H1 (cell line): Measurements from ENCODE around the gene DAPK2. TPM values are rescaled to one million over a fixed set of nuclear protein-coding genes. Genes with fewer than 3 reads are reported as not detected.

Experiments
- CTCF ChIA-PET: fragments of 300-600 bp; sonication (Branson Sonifier 250); formaldehyde crosslinking; loops from one replicate; lab custom pipeline; 2021; ENCODE audit not compliant: partially characterized antibody; lab: Charles Lee
- POLR2A ChIA-PET: fragments of 300-600 bp; sonication (Branson Sonifier 250); formaldehyde crosslinking; loops from one replicate; lab custom pipeline; 2021; ENCODE audit warnings: inconsistent platforms; ENCODE audit not compliant: partially characterized antibody; lab: Charles Lee
- DNase-seq, 2 experiments: peaks; one replicate each; pipeline versions ENCODE4 v3.0.0 to v3.0.0-alpha.2; 2010 to 2022; ENCODE audit warnings: low spot score in 2 of 2, low read depth in 1 of 2, mixed read lengths in 1 of 2
- FAIRE-seq: peaks from 2 replicates; lab custom pipeline; 2011; peaks lifted over from hg19 to GRCh38; lab: Jason Lieb, UNC
- H2AFZ ChIP-seq: 2 replicates; pipeline ENCODE4 v1.8.1; 2012; ENCODE audit warnings: low read length, inconsistent platforms
- H2AK5ac ChIP-seq: 2 replicates; pipeline ENCODE4 v1.6.1; 2013; ENCODE audit warnings: low read depth, low read length
- H2BK120ac ChIP-seq: replicated peaks from 2 replicates; pipeline ENCODE3; 2013; ENCODE audit warnings: low read depth, low read length, inconsistent platforms
- H2BK12ac ChIP-seq: 2 replicates; pipeline ENCODE4 v1.6.1; 2013; ENCODE audit warnings: low read depth, low read length
- H2BK15ac ChIP-seq: 2 replicates; pipeline ENCODE4 v1.6.1; 2013; ENCODE audit warnings: low read length
- H2BK20ac ChIP-seq: 2 replicates; pipeline ENCODE4 v1.6.1; 2013; ENCODE audit warnings: low read length
- H2BK5ac ChIP-seq: 2 replicates; pipeline ENCODE4 v1.6.1; 2013; ENCODE audit warnings: low read depth, low read length
- H3K14ac ChIP-seq: 2 replicates; pipeline ENCODE4 v1.6.1; 2013; ENCODE audit warnings: inconsistent platforms; ENCODE audit not compliant: insufficient read length
- H3K18ac ChIP-seq: 2 replicates; pipeline ENCODE4 v1.6.1; 2013; ENCODE audit warnings: low read length; ENCODE audit errors: extremely low read depth
- H3K23ac ChIP-seq: 2 replicates; pipeline ENCODE4 v1.6.1; 2013; ENCODE audit warnings: inconsistent platforms; ENCODE audit not compliant: insufficient read length
- H3K23me2 ChIP-seq: 2 replicates; pipeline ENCODE4 v1.6.1; 2013; ENCODE audit warnings: low read depth, low read length
- H3K27ac ChIP-seq: 2 replicates; pipeline ENCODE4 v1.6.1; 2011; ENCODE audit warnings: low read depth, low read length, inconsistent platforms
- H3K27me3 ChIP-seq, 4 experiments: replicated peaks in 1 of 4; 1 replicate in 1 of 4; 2 replicates in 3 of 4; pipeline versions ENCODE4 v1.6.1 to v1.8.1; 2011 to 2013; ENCODE audit warnings: low read length in 3 of 4, mild to moderate bottlenecking in 3 of 4, inconsistent platforms in 2 of 4, mixed read lengths in 2 of 4, moderate library complexity in 1 of 4; ENCODE audit not compliant: control insufficient read depth in 3 of 4, insufficient read depth in 3 of 4; ENCODE audit errors: extremely low read depth in 1 of 4
- H3K36me3 ChIP-seq, 4 experiments: 2 replicates each; pipeline versions ENCODE4 v1.6.1 to v1.8.1; 2011 to 2013; ENCODE audit warnings: mild to moderate bottlenecking in 4 of 4, low read length in 3 of 4, moderate library complexity in 2 of 4, control low read depth in 1 of 4, inconsistent platforms in 1 of 4; ENCODE audit not compliant: insufficient read depth in 4 of 4, control insufficient read depth in 2 of 4
- H3K4ac ChIP-seq: replicated peaks from 2 replicates; pipeline ENCODE3; 2013; ENCODE audit warnings: low read length, low read depth, mixed read lengths, inconsistent platforms; ENCODE audit not compliant: insufficient read length
- H3K4me1 ChIP-seq, 4 experiments: replicated peaks in 1 of 4; 1 replicate in 1 of 4; 2 replicates in 3 of 4; pipeline versions ENCODE4 v1.6.1 to v1.8.1; 2011 to 2013; ENCODE audit warnings: low read length in 3 of 4, inconsistent platforms in 2 of 4, mixed read lengths in 1 of 4; ENCODE audit not compliant: insufficient read depth in 4 of 4, control insufficient read depth in 3 of 4
- H3K4me2 ChIP-seq, 2 experiments: 2 replicates each; pipeline versions ENCODE4 v1.6.1 to v1.8.1; 2011 to 2013; ENCODE audit warnings: low read depth in 2 of 2, low read length in 2 of 2, control low read depth in 1 of 2, inconsistent platforms in 1 of 2, mild to moderate bottlenecking in 1 of 2; ENCODE audit not compliant: insufficient read depth in 1 of 2
- H3K4me3 ChIP-seq, 4 experiments: fragments of 200-600, 300-600 bp in 1 of 4; sonication (generic), shearing (Covaris generic), sonication (Bioruptor Twin) in 1 of 4; 2 replicates each; pipeline versions ENCODE4 v1.5.1 to v1.8.1; 2011 to 2016; ENCODE audit warnings: low read length in 4 of 4, low read depth in 3 of 4, control low read depth in 2 of 4, inconsistent platforms in 2 of 4, mild to moderate bottlenecking in 2 of 4, mixed read lengths in 1 of 4, moderate library complexity in 1 of 4; ENCODE audit not compliant: insufficient read depth in 2 of 4; ENCODE audit errors: extremely low read depth in 1 of 4
- H3K56ac ChIP-seq: replicated peaks from 2 replicates; pipeline ENCODE3; 2013; ENCODE audit warnings: low read depth, mild to moderate bottlenecking, mixed read lengths, low read length, inconsistent platforms; ENCODE audit not compliant: insufficient read length
- H3K79me1 ChIP-seq: 2 replicates; pipeline ENCODE4 v1.6.1; 2013; ENCODE audit warnings: low read depth, low read length, control low read depth
- H3K79me2 ChIP-seq, 2 experiments: 2 replicates each; pipeline versions ENCODE4 v1.6.1 to v1.8.1; 2012 to 2013; ENCODE audit warnings: low read length in 2 of 2, mild to moderate bottlenecking in 2 of 2, inconsistent platforms in 1 of 2; ENCODE audit not compliant: insufficient read depth in 2 of 2, control insufficient read depth in 1 of 2
- H3K9ac ChIP-seq, 4 experiments: replicated peaks in 1 of 4; 1 replicate in 1 of 4; 2 replicates in 3 of 4; pipeline versions ENCODE4 v1.6.1 to v1.8.1; 2011 to 2013; ENCODE audit warnings: low read depth in 3 of 4, low read length in 3 of 4, control low read depth in 2 of 4, mild to moderate bottlenecking in 2 of 4, moderate library complexity in 2 of 4, inconsistent platforms in 1 of 4; ENCODE audit errors: extremely low read depth in 1 of 4
- H3K9me3 ChIP-seq, 2 experiments: 2 replicates each; pipeline versions ENCODE4 v1.6.1 to v1.8.1; 2012 to 2013; ENCODE audit warnings: mild to moderate bottlenecking in 2 of 2, moderate library complexity in 2 of 2, control low read depth in 1 of 2, inconsistent platforms in 1 of 2, low read depth in 1 of 2, low read length in 1 of 2, mixed read lengths in 1 of 2; ENCODE audit not compliant: insufficient read depth in 2 of 2
- H4K20me1 ChIP-seq, 2 experiments: replicated peaks in 1 of 2; 2 replicates each; pipeline versions ENCODE3 to v1.8.1; 2011 to 2013; ENCODE audit warnings: inconsistent platforms in 2 of 2, low read length in 2 of 2, mild to moderate bottlenecking in 1 of 2; ENCODE audit not compliant: insufficient read depth in 2 of 2, control insufficient read depth in 1 of 2
- H4K5ac ChIP-seq: 2 replicates; pipeline ENCODE4 v1.6.1; 2013; ENCODE audit warnings: low read length, low read depth, mixed read lengths, inconsistent platforms; ENCODE audit not compliant: insufficient read length
- H4K8ac ChIP-seq: 2 replicates; pipeline ENCODE4 v1.8.0; 2013; ENCODE audit warnings: mild to moderate bottlenecking, moderate library complexity, low read length, inconsistent platforms; ENCODE audit not compliant: insufficient read depth; ENCODE audit errors: extremely low read depth
- H4K91ac ChIP-seq: replicated peaks from 2 replicates; pipeline ENCODE3; 2013; ENCODE audit warnings: low read length, mixed read lengths, inconsistent platforms; ENCODE audit not compliant: insufficient read length
- BCL11A ChIP-seq, 2 experiments: IDR thresholded peaks; one replicate each; pipeline ENCODE4 v1.6.1; 2011; ENCODE audit warnings: low read depth in 2 of 2, low read length in 2 of 2, mild to moderate bottlenecking in 2 of 2
- CHD1 ChIP-seq: IDR thresholded peaks from 2 replicates; pipeline ENCODE4 v1.6.1; 2012; ENCODE audit warnings: low read depth, low read length, improper control_type of control experiment
- EP300 ChIP-seq, 2 experiments: IDR thresholded peaks; 1 replicate in 1 of 2; 2 replicates in 1 of 2; pipeline ENCODE4 v1.6.1; 2011 to 2012; ENCODE audit warnings: low read depth in 2 of 2, low read length in 2 of 2, mild to moderate bottlenecking in 2 of 2, borderline replicate concordance in 1 of 2, inconsistent platforms in 1 of 2, moderate library complexity in 1 of 2
- FOSL1 ChIP-seq: IDR thresholded peaks from 2 replicates; pipeline ENCODE4 v1.6.1; 2011; ENCODE audit warnings: mild to moderate bottlenecking, low read depth, low read length, moderate library complexity; ENCODE audit not compliant: insufficient read depth
- KDM4A ChIP-seq: IDR thresholded peaks from one replicate; pipeline ENCODE4 v1.7.1; 2012; ENCODE audit warnings: low read depth, mild to moderate bottlenecking, moderate library complexity, low read length, inconsistent platforms; ENCODE audit not compliant: severe bottlenecking
- NANOG ChIP-seq: IDR thresholded peaks from 2 replicates; pipeline ENCODE4 v1.6.1; 2011; ENCODE audit warnings: low read length, low read depth, mild to moderate bottlenecking, inconsistent platforms; ENCODE audit not compliant: insufficient read depth, poor library complexity, severe bottlenecking
- PHF8 ChIP-seq: fragments of 200-600 bp; sonication (generic); conservative IDR thresholded peaks from 2 replicates; pipeline ENCODE4 v1.7.1; 2012; ENCODE audit warnings: low read depth, mild to moderate bottlenecking, inconsistent platforms, low read length, moderate library complexity
- POLR2A ChIP-seq, 2 experiments: IDR thresholded peaks; 1 replicate in 1 of 2; 2 replicates in 1 of 2; pipeline ENCODE4 v1.6.1; 2011; ENCODE audit warnings: low read depth in 2 of 2, low read length in 2 of 2, mild to moderate bottlenecking in 2 of 2; ENCODE audit errors: control extremely low read depth in 1 of 2
- POLR2AphosphoS5 ChIP-seq: IDR thresholded peaks from 2 replicates; pipeline ENCODE4 v1.6.1; 2011; ENCODE audit warnings: low read depth, low read length
- POU5F1 ChIP-seq: IDR thresholded peaks from 2 replicates; pipeline ENCODE4 v1.6.1; 2011; ENCODE audit warnings: low read depth, mild to moderate bottlenecking, low read length, moderate library complexity
- SP1 ChIP-seq: IDR thresholded peaks from 2 replicates; pipeline ENCODE4 v1.6.1; 2011; ENCODE audit warnings: low read depth, low read length
- TCF12 ChIP-seq: IDR thresholded peaks from 2 replicates; pipeline ENCODE4 v1.6.1; 2011; ENCODE audit warnings: low read depth, mild to moderate bottlenecking, low read length
- WGBS, 2 experiments: shearing (Covaris generic) in 1 of 2; methylation state at CpG; one replicate each; pipeline versions ENCODE4 v1.1.6 to v1.1.7; 2013 to 2015; ENCODE audit warnings: low lambda C conversion rate in 2 of 2, mixed read lengths in 2 of 2, inconsistent platforms in 1 of 2, low coverage in 1 of 2, missing lambda C conversion rate in 1 of 2; ENCODE audit not compliant: insufficient replicate concordance in 2 of 2, insufficient coverage in 1 of 2, insufficient read length in 1 of 2; ENCODE audit errors: extremely low coverage in 1 of 2, missing lambda C conversion rate in 1 of 2; 5-methylcytosine and 5-hydroxymethylcytosine counted together
- polyA plus RNA-seq, 7 experiments: library from polyadenylated mRNA; depleted of rRNA in 3 of 7; stranded (reverse) in 5 of 7; unstranded in 2 of 7; fragments of >200 nt in 5 of 7; fragments of 200-250 nt in 2 of 7; gene quantifications; 1 replicate in 5 of 7; 2 replicates in 1 of 7; 4 replicates in 1 of 7; pipeline versions ENCODE4 v1.2.1 to v1.2.3, GENCODE V29; 2011 to 2013; ENCODE audit warnings: missing spikeins in 2 of 7, mixed read lengths in 2 of 7
- total RNA-seq: library from RNA; stranded (reverse); fragmentation: NEBNext Ultra II Directional; extraction: Animal tissue kit (Norgen Biotek cat#: 25700); gene quantifications from 2 replicates; pipeline ENCODE4 v1.2.1, GENCODE V29; 2021

Gene DAPK2
- total and polyA plus RNA-seq, 2 of the 8 experiments (the other 6 are each of a cell fraction or from before 2014, with no cell fraction given) = 1.8 to 2.9 TPM

GRCh38 chr15:63998489-63998888 lies 47.8 kb downstream of the DAPK2 start:
- Histone ChIP-seq H3K23me2 (peaks cover 3% of the 10 kb centered on the region; the same call in 1 of the 2 replicates), H3K4me2 (no peak overlapping the region), H3K56ac (no peak overlapping the region), H4K91ac (no peak overlapping the region), H3K23ac (no peak overlapping the region)
- no peak for DNase-seq
- TF ChIP-seq KDM4A = no peak
- TF ChIP-seq NANOG = no peak
- TF ChIP-seq POLR2A (IDR thresholded peaks at IDR 0.05; ENCODE audit: control extremely low read depth in 1 of 2, low read depth in 2 of 2, low read length in 2 of 2) = no peak
- TF ChIP-seq POLR2AphosphoS5 = no peak
- no peak for TF ChIP-seq BCL11A (IDR thresholded peaks at IDR 0.05; ENCODE audit: low read depth in 2 of 2, low read length in 2 of 2)
- no peak for TF ChIP-seq EP300 (IDR thresholded peaks at IDR 0.05; ENCODE audit: borderline replicate concordance in 1 of 2, low read depth in 2 of 2, low read length in 2 of 2)
- TF ChIP-seq TCF12 = no peak
- TF ChIP-seq FOSL1 = no peak
- TF ChIP-seq CHD1 = no peak
- TF ChIP-seq SP1 = no peak
- TF ChIP-seq POU5F1 = no peak
- TF ChIP-seq PHF8 = no peak
- TF ChIP-seq, all 59 proteins: peak for 0
- Histone ChIP-seq H2BK15ac (no peak overlapping the region), H3K79me1 (no peaks in the 10 kb centered on the region), H3K4me1 (no peaks in the 10 kb centered on the region), H3K14ac (no peak overlapping the region), H2BK5ac (no peak overlapping the region), H3K9ac (no peak overlapping the region), H2AFZ (no peak overlapping the region), H3K36me3 (no peaks in the 10 kb centered on the region), H2BK20ac (no peak overlapping the region), H3K79me2 (no peaks in the 10 kb centered on the region), H4K5ac (no peak overlapping the region), H3K27ac (no peak overlapping the region), H4K8ac (no peak overlapping the region), H2BK12ac (no peak overlapping the region), H3K9me3 (no peaks in the 10 kb centered on the region), H2BK120ac (no peak overlapping the region), H3K4ac (no peak overlapping the region), H3K27me3 (no peaks in the 10 kb centered on the region), H4K20me1 (no peaks in the 10 kb centered on the region), H2AK5ac (no peak overlapping the region), H3K18ac (no peak overlapping the region), H3K4me3 (no peak overlapping the region)
- FAIRE-seq = no peak
- POLR2A ChIA-PET = interaction anchor here (1.4 kb wide), 1 partner anchor 8 kb away, joined by 3 read pairs; no protein-coding TSS in a partner anchor
- CTCF ChIA-PET = interaction anchor here (0.6 to 1.7 kb wide), 6 partner anchors 12 to 76 kb away, joined by 3 to 5 read pairs (median 3); partner anchors contain the start of gene DAPK2
- WGBS, 2 experiments = 78% methylated on average over 8 of the region's 8 CpGs; no CpG with 5 or more reads in 1 of the 2 experiments
